Inferior parietal cortex (tissue), 1 donor: ENCODE data around the gene RABAC1.

Source experiments
- DNase-seq: peaks from one replicate; pipeline ENCODE4 v3.0.0-alpha.2; 2016; ENCODE audit errors: extremely low spot score

The RABAC1 gene

GRCh38 chr19:41928754-41929535 is 30.2 kb downstream of the RABAC1 start:
- no peak for DNase-seq

GRCh38 chr19:41928221-41928683 is 30.9 kb downstream of the RABAC1 start, which contains the start of gene ERFL:
Gene ERFL (minus strand): TSS chr19:41928449. CDS start chr19:41912919, 15,530 bp downstream.
- DNase-seq = no peak

DNA sequence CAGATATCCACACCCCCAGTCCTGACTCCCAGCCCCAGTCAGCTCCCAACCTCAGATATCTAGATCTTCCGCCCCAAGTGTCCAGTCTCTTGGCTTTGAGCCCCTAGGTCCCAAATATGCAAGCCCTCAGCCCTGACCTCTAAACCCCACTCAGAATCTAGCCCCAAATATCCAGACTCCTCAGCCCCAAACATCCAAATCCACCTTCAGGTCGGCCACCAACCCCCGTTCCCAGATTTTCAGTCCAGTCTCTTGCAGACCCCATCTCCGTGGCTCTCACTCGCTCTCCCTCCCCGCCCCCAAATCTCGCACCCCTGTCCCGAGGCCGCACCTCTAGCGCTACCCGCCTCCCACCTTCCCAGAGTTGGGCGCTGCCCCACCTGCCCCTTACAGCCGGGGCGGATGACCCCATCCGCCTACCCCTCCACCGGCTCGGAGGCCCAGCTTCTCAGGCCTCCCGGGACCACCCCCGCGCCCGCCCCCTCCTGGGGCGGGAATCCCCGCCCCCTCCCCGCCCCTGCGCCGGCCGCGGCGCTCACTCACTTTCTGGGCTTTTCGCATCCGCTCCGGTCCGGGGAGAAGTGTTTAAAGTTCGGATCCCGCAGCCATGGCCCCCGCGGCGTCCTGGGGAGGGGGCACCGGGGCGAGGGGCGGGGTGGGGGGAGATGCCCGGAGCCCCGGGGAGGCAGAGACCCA is 31.5 kb downstream of the RABAC1 start:
- no peak for DNase-seq

- no peak for DNase-seq
Measured at GRCh38 chr19:41926763-41927496, 32.2 kb downstream of the RABAC1 start.

DNA sequence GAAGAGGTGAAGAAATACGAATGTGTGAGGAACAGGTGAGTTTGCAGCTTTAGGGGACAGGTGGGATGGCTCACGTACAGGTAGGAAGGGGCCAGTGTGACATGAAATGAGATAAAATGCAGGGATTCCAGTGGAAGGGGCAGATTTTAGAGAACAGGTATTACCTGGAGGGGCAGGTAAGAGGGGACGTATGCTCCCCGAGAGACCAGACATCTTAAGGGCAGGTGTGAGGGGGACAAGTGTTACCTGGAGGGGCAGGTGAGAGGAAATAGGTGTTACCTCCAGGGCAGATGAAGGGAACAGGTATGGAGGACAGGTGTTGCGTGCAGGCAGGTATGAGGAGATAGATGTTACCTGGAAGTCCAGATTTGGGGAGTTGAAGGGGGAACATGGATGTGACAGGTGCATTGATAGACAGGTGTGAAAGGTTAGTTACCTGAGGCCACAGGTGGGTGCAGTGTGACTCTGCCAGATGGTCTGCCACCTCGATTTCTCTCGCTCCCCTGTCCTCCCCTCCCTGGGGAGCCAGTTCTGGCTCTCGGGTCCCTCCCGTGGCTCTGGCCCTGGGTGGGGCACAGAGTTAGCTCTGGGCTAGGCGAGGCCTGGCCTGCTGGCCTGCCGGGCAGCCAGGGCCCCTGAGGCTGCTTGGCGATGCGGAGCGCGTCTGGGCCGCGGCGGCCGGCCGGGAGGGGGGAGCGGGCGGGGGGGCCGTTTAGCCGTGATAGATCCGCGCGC is 32.9 kb downstream of the RABAC1 start:
- no peak for DNase-seq

DNA sequence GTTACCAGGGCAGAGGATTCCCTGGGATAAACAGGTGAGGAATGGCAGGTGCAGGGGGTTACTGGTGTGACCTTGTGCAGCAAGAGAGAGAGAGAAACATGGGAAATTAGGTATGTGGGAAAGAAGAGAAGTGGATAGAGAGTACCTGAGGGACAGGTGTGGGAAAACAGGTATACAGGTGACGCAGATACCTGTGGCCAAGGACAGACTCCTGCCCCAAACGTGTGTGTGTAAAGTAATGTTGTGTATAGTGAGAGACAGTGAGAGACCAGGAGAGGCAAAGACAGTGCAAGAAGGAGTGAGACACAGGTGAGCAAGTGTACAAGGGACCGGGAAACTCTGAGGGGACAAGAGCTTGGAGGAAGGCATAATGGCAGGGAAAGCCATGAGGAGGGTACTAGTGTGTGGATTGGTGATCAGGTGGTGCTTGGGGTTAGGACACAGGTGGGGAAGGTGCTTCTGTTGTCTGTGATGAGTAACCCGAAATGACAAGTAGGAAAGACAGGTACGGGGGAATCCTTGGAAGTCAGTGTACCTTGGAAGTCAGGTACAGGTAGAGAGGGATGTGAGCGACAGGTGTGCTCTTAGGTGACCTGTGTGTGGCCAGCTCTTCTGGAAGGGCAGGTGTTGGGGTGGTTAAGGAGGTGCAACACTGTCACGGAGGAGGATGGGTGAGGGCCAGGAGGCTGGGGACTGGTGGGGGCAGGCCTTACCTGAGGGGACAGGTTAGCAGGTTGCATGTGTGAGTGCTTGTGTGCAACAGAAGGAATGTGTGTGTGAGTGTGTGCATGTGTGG is 33.7 kb downstream of the RABAC1 start:
- DNase-seq = no peak

DNA sequence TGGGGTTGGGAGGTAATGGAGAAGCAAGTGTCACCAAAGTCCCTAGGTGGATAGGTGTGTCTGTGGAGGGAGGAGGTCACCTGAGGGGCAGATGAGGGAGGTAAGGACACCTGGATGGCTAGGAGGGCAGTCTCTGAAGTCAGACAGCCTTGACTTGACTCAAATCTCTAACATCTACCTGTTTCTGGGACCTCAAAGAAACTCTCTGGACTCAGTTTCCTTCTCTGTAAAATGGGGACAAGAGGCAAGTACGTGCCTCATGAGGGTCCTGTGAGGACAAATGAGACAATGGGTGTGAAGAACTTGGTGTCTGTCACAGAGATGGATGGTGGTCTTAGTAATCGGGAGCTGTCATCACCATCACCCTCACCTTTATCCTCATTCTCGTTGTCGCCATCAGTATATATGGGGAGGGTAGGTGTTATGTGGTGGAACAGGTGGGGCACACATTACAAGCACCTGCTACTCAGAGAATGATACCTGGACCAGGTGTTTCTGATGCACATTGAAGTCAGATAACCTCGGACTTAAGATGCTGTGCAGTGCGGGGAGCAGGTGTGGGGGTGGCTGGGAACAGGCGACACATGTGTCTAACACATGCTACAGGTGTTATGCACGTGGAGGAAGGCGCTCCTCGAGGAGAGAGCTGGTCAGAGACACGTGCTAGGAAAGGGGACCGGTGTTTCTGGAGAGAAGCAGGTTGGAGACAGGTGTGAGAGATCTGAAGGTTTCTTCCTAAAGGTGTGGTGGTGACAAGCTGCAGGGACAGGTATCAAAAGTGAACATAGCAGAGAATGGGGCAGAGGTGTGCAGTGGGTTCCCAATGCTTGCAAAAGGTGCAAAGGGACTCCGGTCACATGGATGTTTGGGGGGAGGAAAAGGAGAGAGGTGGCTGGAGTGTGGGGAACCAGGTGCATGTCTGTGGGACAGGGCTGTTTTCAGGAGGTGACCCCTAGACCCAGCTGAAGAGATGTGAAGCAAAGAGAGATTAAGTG is 34.7 kb downstream of the RABAC1 start:
- DNase-seq = no peak

- DNase-seq = no peak
Measured at GRCh38 chr19:41923045-41923788, 35.9 kb downstream of the RABAC1 start.

GRCh38 chr19:41922585-41922984 is 36.5 kb downstream of the RABAC1 start:
- DNase-seq = no peak

DNA sequence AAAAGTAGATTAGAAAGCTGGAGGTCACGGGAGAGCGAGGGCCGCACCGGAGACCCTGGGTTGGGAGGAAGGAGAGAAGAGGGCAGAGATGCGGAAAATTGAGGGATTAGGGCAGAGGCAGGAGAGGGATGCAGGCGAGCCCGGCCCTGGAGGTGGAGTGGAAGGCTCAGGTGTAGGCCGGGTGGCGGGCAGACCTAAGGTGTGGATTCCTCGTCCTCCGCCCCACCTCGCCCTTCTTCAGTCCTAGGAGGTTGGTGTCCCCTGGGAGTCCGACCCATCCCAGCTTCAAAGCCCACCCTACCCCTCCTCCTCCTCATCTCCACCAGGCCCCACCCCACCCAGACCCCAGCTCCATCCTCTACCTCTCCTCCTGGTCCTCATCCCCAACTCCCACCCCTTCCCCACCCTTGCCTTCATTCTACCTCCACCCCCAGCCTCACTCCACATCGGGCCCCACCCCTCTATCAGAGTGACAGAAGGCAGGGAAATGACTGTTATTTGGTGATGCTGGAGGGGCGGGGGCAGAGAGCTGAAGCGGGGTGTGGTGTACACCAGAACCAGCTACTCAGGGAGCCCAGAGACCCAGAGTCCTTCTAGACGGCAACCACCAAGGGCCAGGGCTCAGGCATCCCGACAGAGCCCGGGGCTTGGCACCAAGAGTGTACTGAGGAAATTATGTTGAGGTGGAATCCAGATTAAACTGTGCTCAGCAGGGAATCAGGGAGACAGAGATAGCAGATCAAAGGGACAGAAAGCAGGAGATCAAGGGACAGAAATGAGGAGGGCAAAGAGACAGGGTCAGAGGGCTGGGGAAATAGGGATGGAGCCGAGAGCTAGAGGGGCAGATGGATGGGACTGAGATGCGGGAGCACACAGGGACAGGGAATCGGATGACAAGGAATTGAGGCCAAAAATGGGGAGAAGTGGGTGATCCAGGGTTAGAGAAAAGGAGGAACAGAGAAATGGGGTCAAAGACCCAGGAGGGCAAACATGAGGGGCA is 37.2 kb downstream of the RABAC1 start:
- no peak for DNase-seq

DNA sequence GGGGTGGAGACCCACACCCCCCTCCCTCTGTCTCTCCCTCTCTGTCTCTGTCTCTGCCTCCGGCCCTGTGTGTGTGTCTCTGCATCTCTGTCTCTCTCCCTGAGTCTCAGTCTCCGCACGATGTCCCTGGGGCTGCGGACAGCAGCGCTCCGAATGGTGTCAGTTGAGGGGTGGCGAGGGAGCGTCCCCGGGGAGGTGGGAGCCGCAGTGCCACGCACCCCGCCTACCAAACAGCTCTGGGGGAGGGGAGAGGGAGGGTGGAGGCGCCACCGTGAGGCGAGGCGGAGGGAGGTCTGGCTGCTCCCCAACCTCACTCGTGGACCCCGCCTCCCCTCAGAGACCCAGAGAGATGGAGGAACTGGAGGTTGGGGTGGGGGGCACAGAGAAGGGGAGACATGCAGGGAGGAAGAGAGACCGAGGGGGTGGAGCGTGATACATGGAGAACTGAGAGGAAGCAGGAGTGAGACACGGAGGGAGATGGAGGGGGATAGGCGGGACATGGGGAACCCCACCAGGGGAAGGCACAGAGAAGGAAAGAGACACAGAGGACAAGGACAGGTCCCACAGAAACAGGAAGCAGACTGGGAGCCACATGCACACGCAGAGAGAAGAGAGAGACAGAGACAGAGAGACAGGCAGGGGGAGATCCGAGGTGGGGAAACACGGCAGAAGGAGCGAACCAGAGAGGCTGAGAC is 38.1 kb downstream of the RABAC1 start:
- DNase-seq = no peak

- no peak for DNase-seq
Measured at GRCh38 chr19:41919948-41920712, 39.0 kb downstream of the RABAC1 start.

- DNase-seq = no peak
Measured at GRCh38 chr19:41918653-41919244, 40.4 kb downstream of the RABAC1 start.

GRCh38 chr19:41918095-41918494 is 41.0 kb downstream of the RABAC1 start:
- no peak for DNase-seq

DNA sequence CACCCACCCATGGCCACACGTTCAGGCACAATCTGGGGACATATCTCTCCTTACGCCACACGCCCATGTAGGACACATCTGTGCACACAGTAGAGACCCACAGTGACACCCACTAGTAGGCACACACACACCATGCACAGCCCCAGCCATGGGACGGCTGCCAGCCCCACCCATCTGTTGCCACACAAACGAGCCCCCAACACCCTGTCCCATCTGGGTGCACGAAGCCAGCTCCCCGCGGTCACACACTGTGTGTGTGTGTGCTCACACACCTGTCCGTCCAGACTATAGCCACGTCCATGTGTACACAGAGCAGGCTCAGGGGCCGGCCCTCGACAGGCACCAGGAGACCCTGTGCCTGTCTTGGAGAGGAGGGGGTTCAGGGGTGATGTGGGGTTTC is 41.4 kb downstream of the RABAC1 start:
- DNase-seq = no peak
